Caki2 (cell line): ENCODE data around the gene SDHAF2. TPM values are rescaled to one million over a fixed set of nuclear protein-coding genes. Genes with fewer than 3 reads are reported as not detected.
A peak's percentile ranks its signal among the peaks of the same experiment; 100 is the strongest.
"Not testable (repeated sequence)": the region's sequence is repeated elsewhere in the genome, so short reads cannot be mapped to it uniquely, and the experiment has no call there.

Experiments used
- DNase-seq: peaks from one replicate; pipeline ENCODE4 v3.0.0-alpha.2; 2015; ENCODE audit warnings: low read depth
- in situ Hi-C: cut with HindIII; loops from 2 replicates; pipeline ENCODE4 v1.10.0; 2016; ENCODE audit warnings: low sequenced_read_pairs, low pct_unique_long_range_greater_than_20kb, mixed read lengths
- total RNA-seq: library from RNA; depleted of rRNA; stranded (reverse); fragments of >200 nt; shearing (Covaris generic); gene quantifications from 2 replicates; pipeline ENCODE4 v1.2.3, GENCODE V29; 2014; ENCODE audit warnings: low replicate concordance

The SDHAF2 gene
- total RNA-seq, 1 experiment from 2014 or later, result 25.1 TPM

DNA sequence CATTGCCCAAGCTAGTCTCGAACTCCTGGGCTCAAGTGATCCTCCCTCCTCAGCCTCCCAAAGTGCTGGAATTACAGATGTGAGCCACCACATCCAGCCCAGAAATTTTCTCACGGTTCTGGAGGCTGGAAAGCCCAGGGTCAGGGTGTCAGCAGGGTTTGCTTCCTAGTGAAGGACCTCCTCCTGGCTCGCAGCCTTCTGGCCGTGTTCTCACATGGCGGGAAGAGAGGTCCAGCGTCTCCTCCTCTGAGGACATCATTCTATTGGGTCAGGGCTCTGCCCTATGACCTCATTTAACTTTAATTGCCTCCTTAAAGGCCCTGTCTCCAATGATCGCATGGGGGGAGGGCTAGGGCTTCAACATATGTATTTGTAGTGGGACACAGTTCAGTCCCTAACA is 38.1 kb downstream of the SDHAF2 start:
- in situ Hi-C loops, result no loop called here
- DNase-seq, result no peak

GRCh38 chr11:61472282-61472681 is 42.4 kb downstream of the SDHAF2 start:
- in situ Hi-C loops, result no loop called here
- no peak for DNase-seq

- DNase-seq, result no peak
- in situ Hi-C loops, result no loop called here
Measured at GRCh38 chr11:61472868-61473267, 42.9 kb downstream of the SDHAF2 start.

- in situ Hi-C loops, result no loop called here
- DNase-seq, result no peak
Measured at GRCh38 chr11:61473370-61474012, 43.6 kb downstream of the SDHAF2 start.

DNA sequence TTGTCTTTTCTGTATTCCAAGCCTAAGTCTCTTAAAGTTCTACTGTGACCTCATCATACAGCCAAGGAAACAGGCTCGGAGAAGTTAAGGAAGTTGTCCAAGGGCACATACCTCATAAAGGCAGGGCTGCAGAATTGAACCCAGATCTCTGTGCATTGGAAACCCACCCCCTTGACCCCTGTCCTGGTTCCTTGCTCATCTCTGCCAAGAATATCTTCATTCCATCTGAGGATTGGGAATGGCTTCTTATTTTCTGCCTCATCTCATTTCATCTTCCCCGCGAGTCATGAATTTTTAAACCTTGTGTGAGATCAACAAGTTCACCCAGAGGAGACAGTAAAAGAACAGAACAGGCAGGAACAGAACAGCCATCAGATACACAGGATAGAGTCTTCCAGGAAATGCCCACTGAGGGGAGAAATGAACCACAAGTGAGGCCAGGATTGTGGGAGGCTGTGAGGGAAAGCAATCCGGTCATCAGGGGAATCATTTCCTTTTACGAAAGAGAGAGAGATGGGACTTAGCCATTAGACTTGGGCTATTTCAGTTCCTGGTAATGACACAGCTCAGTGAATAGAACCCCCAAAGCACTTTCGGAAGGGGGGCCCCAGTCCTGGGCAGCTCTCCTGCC is 44.2 kb downstream of the SDHAF2 start:
- in situ Hi-C loops, result no loop called here
- DNase-seq, result no peak

GRCh38 chr11:61475433-61475832 is 45.5 kb downstream of the SDHAF2 start:
- in situ Hi-C loops, result no loop called here
- no peak for DNase-seq

DNA sequence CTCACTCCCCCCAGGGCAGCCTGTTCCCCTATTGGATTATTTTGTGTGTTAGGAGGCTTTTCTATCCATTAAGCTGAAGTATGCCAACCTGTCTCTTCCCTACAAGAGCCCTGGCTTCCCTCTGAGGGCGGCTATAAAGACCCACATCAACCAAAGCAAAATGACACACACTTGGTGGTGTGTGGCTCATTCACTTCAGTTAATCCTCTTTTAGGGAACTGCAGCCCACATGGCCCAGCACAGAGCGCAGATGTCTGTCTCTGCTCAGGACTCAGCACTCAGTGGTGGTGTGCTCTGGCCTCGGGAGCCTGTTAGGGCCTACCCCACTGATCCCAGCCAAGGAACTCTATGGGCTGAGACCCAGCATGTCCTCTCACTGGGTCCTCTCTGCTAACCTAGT is 46.4 kb downstream of the SDHAF2 start:
- DNase-seq, result no peak

DNA sequence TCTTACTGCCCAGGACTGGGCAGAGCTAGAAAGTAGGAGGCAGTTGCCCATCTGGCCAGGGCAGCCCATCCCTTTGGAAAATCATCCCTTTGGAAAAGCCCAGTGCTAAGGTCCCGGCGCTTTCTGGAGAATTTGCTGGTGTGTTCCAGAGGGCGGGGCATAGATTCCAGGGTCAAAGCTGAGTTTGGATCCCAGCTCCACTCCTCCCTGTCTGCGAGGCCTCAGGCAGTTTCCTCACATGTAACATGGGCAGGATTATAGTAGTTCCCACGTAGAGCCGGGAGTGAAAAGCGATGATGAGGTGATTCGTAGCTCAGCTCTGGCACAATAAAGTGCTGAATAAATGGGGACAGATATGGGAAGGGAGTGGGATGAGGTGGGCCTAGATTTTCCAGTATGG is 47.2 kb downstream of the SDHAF2 start:
- no peak for DNase-seq
- in situ Hi-C loops, result no loop called here

More for the DNA sequence above, 46.4 kb downstream of the SDHAF2 start:
- in situ Hi-C loops, result no loop called here

- peak; percentile 21 for DNase-seq
- in situ Hi-C loops, result no loop called here
Measured at GRCh38 chr11:61477727-61478148, 47.8 kb downstream of the SDHAF2 start.

- in situ Hi-C loops, DNase-seq: not testable (repeated sequence)
Measured at GRCh38 chr11:61479360-61480058, 49.6 kb downstream of the SDHAF2 start.

GRCh38 chr11:61480261-61480993 is 50.5 kb downstream of the SDHAF2 start:
- in situ Hi-C loops, result no loop called here
- DNase-seq, result no peak

DNA sequence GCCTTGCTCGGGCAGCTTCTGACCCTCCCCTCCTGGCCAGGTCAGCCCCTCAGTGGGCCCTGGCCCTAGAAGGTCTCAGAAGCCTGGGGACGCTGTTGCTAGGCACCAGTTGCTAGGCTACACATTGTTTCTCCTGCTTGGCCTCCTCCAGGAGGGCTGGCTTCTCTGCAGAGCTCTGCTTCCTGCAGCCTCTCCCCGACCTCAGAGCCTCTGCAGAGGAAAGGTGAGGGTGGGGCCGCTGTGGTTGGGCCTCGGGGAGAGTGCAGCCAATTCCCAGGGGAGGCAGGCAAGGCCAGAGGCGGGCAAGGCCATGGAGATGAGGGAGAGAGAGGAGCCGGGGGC is 51.0 kb downstream of the SDHAF2 start:
- in situ Hi-C loops, result no loop called here
- peak; percentile 29 for DNase-seq

DNA sequence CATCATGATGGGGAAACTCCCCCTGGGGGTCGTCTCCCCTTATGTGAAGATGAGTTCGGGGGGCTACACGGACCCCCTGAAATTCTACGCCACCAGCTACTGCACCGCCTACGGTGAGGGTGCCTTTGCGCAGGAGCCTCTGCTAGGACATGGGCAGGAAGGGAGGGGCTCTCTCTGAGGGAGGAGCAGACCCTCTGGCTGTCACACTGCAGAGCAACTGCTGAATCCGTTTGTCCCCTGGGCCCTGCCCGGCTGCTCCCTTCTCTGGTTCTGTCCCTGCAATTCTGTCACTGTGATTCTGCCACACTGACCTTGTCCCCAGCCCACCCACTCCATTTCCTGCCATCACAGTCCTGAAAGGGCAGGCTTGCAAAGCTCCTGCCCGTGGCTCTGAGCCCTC is 51.9 kb downstream of the SDHAF2 start:
- in situ Hi-C loops, result no loop called here
- no peak for DNase-seq

- no peak for DNase-seq
- in situ Hi-C loops, result no loop called here
Measured at GRCh38 chr11:61482513-61482912, 52.6 kb downstream of the SDHAF2 start.

DNA sequence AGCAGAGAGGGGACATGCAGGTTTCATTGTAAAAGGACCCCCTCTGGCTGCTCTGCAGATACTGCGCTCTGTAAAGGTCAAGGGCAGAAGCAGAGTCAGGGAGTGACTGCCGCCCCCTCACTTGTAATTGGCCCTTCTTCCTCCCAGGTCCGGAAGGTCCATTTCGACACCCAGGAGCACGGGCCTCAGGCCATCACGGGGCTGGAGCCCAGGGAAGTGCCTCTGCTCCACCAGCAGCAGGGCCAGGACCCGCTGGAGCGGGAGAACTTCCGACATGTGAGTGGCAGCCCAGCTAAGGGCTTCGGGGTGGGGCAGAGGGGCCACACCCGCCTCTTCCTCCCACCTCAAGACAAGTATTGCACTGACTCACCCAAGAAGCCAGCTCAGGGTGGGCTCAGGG is 54.6 kb downstream of the SDHAF2 start:
- DNase-seq, result no peak
- in situ Hi-C loops, result no loop called here

- DNase-seq, result no peak
- in situ Hi-C loops, result no loop called here
Measured at GRCh38 chr11:61485080-61485479, 55.2 kb downstream of the SDHAF2 start.

DNA sequence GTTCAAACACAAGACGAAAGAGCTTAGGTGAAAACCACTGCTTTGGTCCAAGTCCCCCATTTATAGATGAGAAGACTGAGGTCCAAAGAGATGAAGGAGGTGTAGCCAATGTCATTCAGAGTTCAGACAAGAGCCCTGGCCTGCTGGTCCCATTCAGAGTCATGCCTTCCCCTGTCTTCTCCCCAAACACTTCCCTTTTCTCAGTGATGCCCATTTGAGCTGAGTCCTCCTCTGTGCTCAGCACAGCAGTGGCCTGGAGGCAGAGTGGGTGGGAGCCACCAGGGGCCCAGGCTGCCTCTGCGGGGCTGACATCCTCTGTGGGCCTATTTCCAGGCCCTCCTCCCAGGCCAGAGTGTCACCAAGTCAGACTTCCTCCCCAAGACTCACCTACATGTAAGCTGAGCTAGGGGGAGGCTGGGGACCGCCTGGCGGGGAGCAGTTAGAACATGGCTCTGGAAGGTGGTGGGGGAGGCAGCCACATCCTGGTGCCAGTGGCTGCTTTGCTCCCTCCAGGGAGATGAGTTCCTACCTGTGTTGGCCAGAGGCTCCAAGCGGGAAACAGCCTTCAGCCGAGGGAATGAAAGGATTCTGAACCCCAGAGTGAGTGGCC is 56.2 kb downstream of the SDHAF2 start:
- no peak for DNase-seq
- in situ Hi-C loops, result no loop called here

DNA sequence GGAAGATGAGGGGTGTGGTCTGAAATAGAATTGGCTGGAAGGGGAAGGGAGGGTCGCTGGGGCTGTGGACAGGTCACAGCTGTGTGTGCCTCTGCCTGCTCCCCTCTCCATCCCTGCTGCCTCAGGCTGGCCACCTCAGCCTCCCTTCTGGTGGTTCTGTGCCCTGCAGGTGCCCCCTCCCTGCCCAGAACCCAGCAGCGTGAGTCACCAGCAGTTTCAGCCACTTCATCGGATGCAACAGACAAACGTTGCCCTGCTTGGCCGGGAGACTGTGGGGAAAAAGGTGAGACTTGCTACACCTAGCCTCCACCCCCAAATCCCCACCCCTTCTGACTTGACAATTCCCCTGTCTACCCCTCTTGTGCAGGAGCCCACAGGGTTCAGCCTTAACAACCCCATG is 56.9 kb downstream of the SDHAF2 start:
- no peak for DNase-seq
- in situ Hi-C loops, result no loop called here
